Fibroblast of pulmonary artery (primary cell): ENCODE results near the gene DPYSL5.

Source experiments
- DNase-seq: peaks from one replicate; pipeline ENCODE4 v3.0.0-alpha.2; 2010; ENCODE audit warnings: low read depth
- H3K4me3 ChIP-seq: replicated peaks from 2 replicates; pipeline ENCODE4 v1.5.1; 2011; ENCODE audit warnings: low read depth, mild to moderate bottlenecking, control low read depth, low read length, moderate library complexity
- TF ChIP-seq, protein P1 (sequence below): IDR thresholded peaks from 2 replicates; pipeline ENCODE4 v1.5.1; 2011; ENCODE audit warnings: mild to moderate bottlenecking, control low read depth, low read length, inconsistent platforms; ENCODE audit errors: missing control alignments

DPYSL5 gene

GRCh38 chr2:26892133-26892532 lies 44.2 kb downstream of the DPYSL5 start:
- DNase-seq = no peak
- H3K4me3 ChIP-seq = no peak overlapping the region
- TF ChIP-seq, protein P1, sequence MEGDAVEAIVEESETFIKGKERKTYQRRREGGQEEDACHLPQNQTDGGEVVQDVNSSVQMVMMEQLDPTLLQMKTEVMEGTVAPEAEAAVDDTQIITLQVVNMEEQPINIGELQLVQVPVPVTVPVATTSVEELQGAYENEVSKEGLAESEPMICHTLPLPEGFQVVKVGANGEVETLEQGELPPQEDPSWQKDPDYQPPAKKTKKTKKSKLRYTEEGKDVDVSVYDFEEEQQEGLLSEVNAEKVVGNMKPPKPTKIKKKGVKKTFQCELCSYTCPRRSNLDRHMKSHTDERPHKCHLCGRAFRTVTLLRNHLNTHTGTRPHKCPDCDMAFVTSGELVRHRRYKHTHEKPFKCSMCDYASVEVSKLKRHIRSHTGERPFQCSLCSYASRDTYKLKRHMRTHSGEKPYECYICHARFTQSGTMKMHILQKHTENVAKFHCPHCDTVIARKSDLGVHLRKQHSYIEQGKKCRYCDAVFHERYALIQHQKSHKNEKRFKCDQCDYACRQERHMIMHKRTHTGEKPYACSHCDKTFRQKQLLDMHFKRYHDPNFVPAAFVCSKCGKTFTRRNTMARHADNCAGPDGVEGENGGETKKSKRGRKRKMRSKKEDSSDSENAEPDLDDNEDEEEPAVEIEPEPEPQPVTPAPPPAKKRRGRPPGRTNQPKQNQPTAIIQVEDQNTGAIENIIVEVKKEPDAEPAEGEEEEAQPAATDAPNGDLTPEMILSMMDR = no peak

DNA sequence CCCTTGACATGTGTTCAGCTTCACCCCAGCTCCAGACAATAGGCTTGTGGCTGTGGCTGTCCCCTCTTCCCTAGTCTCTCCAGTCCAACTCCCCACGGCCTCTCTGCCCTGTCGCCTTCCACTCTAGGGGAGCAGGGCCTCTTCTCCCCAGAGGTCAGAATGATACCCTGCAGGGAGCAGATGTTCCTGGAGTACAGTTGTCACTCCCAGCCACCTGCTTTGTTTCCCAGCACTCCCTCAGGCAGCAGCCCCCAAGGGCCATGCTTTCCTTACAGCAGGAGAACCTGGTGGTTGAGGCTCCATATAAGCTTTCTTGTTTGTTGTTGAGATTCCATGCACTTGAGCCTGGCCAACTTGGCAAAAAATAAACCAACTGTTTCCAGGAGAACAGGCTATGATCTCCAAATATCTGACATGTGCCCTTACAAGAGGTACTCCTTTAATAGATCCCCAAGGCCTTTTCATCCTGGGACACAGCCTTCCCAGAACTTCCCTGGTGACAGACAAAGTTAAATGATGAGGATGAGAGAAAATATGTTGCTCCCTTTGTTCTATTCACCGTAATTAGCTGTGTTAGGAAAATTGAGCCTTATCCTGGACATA lies 45.1 kb downstream of the DPYSL5 start:
- DNase-seq = no peak
- H3K4me3 ChIP-seq = no peak overlapping the region
- TF ChIP-seq, protein P1 = no peak

DNA sequence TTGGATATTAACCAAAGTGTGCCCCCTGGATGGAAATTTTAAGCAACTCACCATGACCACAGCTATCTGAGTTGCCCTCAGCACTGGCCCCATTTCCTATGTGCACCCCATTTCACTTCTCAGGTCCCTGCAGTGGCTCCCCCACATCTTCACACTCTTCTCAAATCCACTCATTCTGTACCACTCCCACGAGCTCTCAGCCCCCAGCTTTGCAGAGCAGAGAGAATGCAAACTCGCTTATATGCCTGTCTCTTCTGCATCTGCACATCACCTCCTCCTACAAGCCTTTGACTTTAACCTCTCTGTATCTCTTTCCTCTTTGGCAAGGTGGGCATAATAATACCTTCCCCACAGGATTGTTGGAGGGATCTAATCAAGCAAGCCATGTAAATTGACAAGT lies 46.2 kb downstream of the DPYSL5 start:
- DNase-seq = no peak
- TF ChIP-seq, protein P1 = no peak
- no peak overlapping the region for H3K4me3 ChIP-seq

DNA sequence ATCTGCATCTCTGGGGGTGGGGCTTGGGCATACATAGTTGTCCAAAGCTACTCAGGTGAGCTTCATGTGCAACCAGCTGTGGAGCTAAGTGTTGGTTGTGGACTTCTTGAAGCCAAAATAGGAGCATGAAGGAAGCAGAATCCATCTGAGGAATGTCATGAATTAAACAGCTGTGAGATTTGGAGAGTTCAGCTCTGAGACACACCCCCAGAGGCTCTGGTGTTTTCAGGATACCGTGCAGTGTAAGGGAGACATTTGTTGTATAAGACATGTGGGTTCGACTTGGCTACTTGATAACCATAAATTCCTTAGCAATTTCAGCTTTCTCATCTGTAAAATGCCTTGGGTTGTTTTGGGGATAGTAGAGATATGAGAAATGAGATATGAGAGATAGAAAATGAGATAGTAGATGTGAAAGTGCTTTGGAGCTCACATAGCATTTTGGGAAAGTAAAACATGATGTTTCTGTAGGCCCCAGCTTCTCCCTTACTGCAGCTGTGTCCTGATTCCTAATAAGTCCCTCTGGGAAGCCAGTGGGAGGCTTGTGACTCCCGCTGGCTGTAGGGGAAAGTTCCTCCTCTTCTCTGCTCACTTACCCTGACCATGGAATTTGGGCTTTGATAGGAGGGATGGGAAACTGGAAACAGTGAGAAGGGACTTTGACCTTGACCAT lies 50.0 kb downstream of the DPYSL5 start:
- H3K4me3 ChIP-seq = no peak overlapping the region
- DNase-seq = no peak
- TF ChIP-seq, protein P1 = no peak

- TF ChIP-seq, protein P1 = no peak
- H3K4me3 ChIP-seq = no peak overlapping the region
- no peak for DNase-seq
Observed at GRCh38 chr2:26898480-26899078, 50.6 kb downstream of the DPYSL5 start.

DNA sequence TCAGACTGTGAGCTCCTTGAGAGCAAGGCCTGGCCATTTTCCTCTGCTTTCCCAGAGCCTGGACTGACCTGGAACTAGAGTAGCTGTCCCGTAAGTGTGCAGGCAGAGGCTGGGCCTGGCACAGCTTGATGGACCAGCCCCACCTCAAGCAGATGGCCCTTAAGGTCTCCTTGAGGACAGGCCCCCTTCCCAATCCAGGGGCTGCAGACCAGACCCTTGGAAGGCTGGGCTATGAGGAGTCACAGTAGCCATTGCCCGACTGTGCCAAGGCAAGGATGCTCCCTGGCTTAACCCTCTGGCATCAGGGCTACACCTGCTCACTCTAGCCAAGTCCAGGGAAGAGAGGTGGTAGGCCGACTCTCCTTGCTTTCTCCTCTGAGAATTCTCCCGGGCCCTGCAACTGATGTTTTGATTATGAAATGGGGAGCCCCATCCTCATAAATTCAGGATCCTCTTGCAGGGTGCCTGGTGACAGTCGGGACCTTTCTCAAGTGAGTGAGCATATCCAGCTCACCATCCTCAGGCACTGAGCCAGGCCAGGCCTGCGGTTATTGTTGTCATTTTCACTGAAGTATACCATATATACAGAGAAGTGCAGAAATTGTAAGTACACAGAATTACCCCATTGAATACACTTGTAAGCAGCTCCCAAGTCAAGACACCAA lies 51.7 kb downstream of the DPYSL5 start:
- TF ChIP-seq, protein P1 = no peak
- DNase-seq = no peak
- H3K4me3 ChIP-seq = no peak overlapping the region
